Measurements from ENCODE around the gene NOL3.

- TF ChIP-seq, protein P1, sequence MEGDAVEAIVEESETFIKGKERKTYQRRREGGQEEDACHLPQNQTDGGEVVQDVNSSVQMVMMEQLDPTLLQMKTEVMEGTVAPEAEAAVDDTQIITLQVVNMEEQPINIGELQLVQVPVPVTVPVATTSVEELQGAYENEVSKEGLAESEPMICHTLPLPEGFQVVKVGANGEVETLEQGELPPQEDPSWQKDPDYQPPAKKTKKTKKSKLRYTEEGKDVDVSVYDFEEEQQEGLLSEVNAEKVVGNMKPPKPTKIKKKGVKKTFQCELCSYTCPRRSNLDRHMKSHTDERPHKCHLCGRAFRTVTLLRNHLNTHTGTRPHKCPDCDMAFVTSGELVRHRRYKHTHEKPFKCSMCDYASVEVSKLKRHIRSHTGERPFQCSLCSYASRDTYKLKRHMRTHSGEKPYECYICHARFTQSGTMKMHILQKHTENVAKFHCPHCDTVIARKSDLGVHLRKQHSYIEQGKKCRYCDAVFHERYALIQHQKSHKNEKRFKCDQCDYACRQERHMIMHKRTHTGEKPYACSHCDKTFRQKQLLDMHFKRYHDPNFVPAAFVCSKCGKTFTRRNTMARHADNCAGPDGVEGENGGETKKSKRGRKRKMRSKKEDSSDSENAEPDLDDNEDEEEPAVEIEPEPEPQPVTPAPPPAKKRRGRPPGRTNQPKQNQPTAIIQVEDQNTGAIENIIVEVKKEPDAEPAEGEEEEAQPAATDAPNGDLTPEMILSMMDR (conservative IDR thresholded peaks at IDR 0.05): no peak
- no peak for TF ChIP-seq EZH2 (IDR thresholded peaks at IDR 0.05; ENCODE audit: low read depth)
Observed at GRCh38 chr16:67174706-67175231, 4.4 kb downstream of the NOL3 start.

Data from PC-9 (cell line).